ENCODE results near the gene PLXNC1.

- TF ChIP-seq CTCF (conservative IDR thresholded peaks at IDR 0.05; ENCODE audit: low read depth, low read length), result no peak
- no peak for TF ChIP-seq EZH2 (IDR thresholded peaks at IDR 0.05; ENCODE audit: borderline replicate concordance, low read depth, low read length, poor library complexity, severe bottlenecking)
These were observed 114.8 kb downstream of the PLXNC1 start for GRCh38 chr12:94263011-94263811.
